ENCODE data around the gene PLAGL2.

- TF ChIP-seq CTCF (IDR thresholded peaks at IDR 0.05) (no peak), REST (IDR thresholded peaks at IDR 0.05; ENCODE audit: insufficient read depth in 1 of 2, low read depth in 2 of 2, low read length in 1 of 2) (no peak), POLR2AphosphoS5 (IDR thresholded peaks at IDR 0.05; ENCODE audit: low read depth, low read length) (no peak; the same call in 1 of the 2 replicates), TCF7L2 (IDR thresholded peaks at IDR 0.05; ENCODE audit: low read depth, low read length) (no peak), SIN3A (IDR thresholded peaks at IDR 0.05; ENCODE audit: borderline replicate concordance, insufficient read depth, low read depth, low read length) (no peak)
Measured at GRCh38 chr20:32155017-32155981, 52.2 kb downstream of the PLAGL2 start.

All from Panc1 (cell line).